HepG2 (cell line): ENCODE measurements around the gene HSPA1B. TPM values are rescaled to one million over a fixed set of nuclear protein-coding genes. Genes with fewer than 3 reads are reported as not detected.
A peak's percentile ranks its signal among the peaks of the same experiment; 100 is the strongest.

Experiments
- CEBPB ChIP-seq: IDR thresholded peaks from 2 replicates; pipeline ENCODE4 v1.6.1; 2011; ENCODE audit warnings: low read depth, low read length, improper control_type of control experiment, borderline replicate concordance
- DPF2 ChIP-seq: sonication (generic); formaldehyde crosslinking; IDR thresholded peaks from 2 replicates; pipeline ENCODE4 v1.4.0; 2020; ENCODE audit warnings: mild to moderate bottlenecking, low read depth, missing genetic modification reagents, borderline replicate concordance
- EEA1 ChIP-seq: sonication (generic); formaldehyde crosslinking; IDR thresholded peaks from 2 replicates; pipeline ENCODE4 v1.5.1; 2020; ENCODE audit warnings: mild to moderate bottlenecking, missing genetic modification reagents, borderline replicate concordance
- EED ChIP-seq: sonication (generic); formaldehyde crosslinking; IDR thresholded peaks from 2 replicates; pipeline ENCODE4 v1.5.0; 2020; ENCODE audit warnings: mild to moderate bottlenecking, missing genetic modification reagents
- GATAD2A ChIP-seq: IDR thresholded peaks from 2 replicates; pipeline ENCODE4 v1.6.1; 2016
- HNRNPK ChIP-seq: fragments of 200-400 bp; formaldehyde crosslinking; IDR thresholded peaks from 2 replicates; pipeline ENCODE4 v1.6.1; 2018; ENCODE audit warnings: low read length, low read depth, moderate library complexity, mild to moderate bottlenecking; ENCODE audit not compliant: poor library complexity, severe bottlenecking
- MAF1 ChIP-seq: sonication (generic); formaldehyde crosslinking; IDR thresholded peaks from 2 replicates; pipeline ENCODE4 v1.5.0; 2020; ENCODE audit warnings: missing genetic modification reagents, borderline replicate concordance
- MED8 ChIP-seq: sonication (generic); formaldehyde crosslinking; IDR thresholded peaks from 2 replicates; pipeline ENCODE4 v1.8.1; 2023; ENCODE audit warnings: mild to moderate bottlenecking, missing genetic modification reagents; ENCODE audit not compliant: insufficient replicate concordance
- NCOA2 ChIP-seq: sonication (generic); formaldehyde crosslinking; IDR thresholded peaks from 2 replicates; pipeline ENCODE4 v1.8.0; 2022; ENCODE audit warnings: inconsistent platforms
- NCOA5 ChIP-seq: sonication (generic); formaldehyde crosslinking; IDR thresholded peaks from 2 replicates; pipeline ENCODE4 v1.4.0; 2020; ENCODE audit warnings: missing genetic modification reagents
- RAD51 ChIP-seq: fragments of 450-650 bp; IDR thresholded peaks from 2 replicates; pipeline ENCODE4 v1.6.1; 2016; ENCODE audit warnings: borderline replicate concordance
- RBM39 ChIP-seq: fragments of 200-400 bp; formaldehyde crosslinking; IDR thresholded peaks from one replicate; pipeline ENCODE4 v1.6.1; 2018; ENCODE audit warnings: antibody characterized with exemption, mild to moderate bottlenecking, low read depth, low read length; ENCODE audit not compliant: poor library complexity, severe bottlenecking
- RNF2 ChIP-seq: fragments of 450-650 bp; conservative IDR thresholded peaks from 2 replicates; pipeline ENCODE4 v1.6.1; 2016; ENCODE audit warnings: low read depth
- SPEN ChIP-seq: sonication (generic); formaldehyde crosslinking; IDR thresholded peaks from 2 replicates; pipeline ENCODE4 v1.5.1; 2020; ENCODE audit warnings: low read depth, mild to moderate bottlenecking, missing genetic modification reagents
- XRCC5 ChIP-seq: fragments of 200-400 bp; formaldehyde crosslinking; optimal IDR thresholded peaks from 2 replicates; pipeline ENCODE3; 2017; ENCODE audit warnings: mild to moderate bottlenecking, low read length
- ZNF333 ChIP-seq: sonication (generic); formaldehyde crosslinking; IDR thresholded peaks from 2 replicates; pipeline ENCODE4 v1.4.0; 2020; ENCODE audit warnings: mild to moderate bottlenecking, missing genetic modification reagents, borderline replicate concordance
- ZNF746 ChIP-seq: sonication (generic); formaldehyde crosslinking; IDR thresholded peaks from 2 replicates; pipeline ENCODE4 v1.8.0; 2022; ENCODE audit warnings: mild to moderate bottlenecking, missing genetic modification reagents
- polyA plus RNA-seq, 8 experiments: library from polyadenylated mRNA; depleted of rRNA in 3 of 8; stranded (reverse) in 7 of 8; unstranded in 1 of 8; fragments of >200 nt; fragmentation: Illumina TruSeq in 4 of 8; extraction: Trizol in 4 of 8; gene quantifications; 2 replicates each; pipeline versions ENCODE4 v1.2.1 to v1.2.3, GENCODE V29; 2011 to 2016; ENCODE audit warnings: low read depth in 4 of 8, missing spikeins in 1 of 8, mixed read lengths in 1 of 8; ENCODE audit not compliant: insufficient read depth in 1 of 8
- total RNA-seq, 5 experiments: library from RNA; depleted of rRNA; stranded (reverse); fragments of >200 nt; fragmentation: Illumina TruSeq; extraction: Trizol; gene quantifications; 2 replicates each; pipeline ENCODE4 v1.2.3, GENCODE V29; 2016; ENCODE audit warnings: low read depth in 1 of 5
- TF ChIP-seq, protein P1 (sequence below): sonication (generic); formaldehyde crosslinking; IDR thresholded peaks from 2 replicates; pipeline ENCODE4 v1.4.0; 2020; ENCODE audit warnings: missing genetic modification reagents, mild to moderate bottlenecking, borderline replicate concordance
- TF ChIP-seq, protein P2 (sequence below): sonication (generic); formaldehyde crosslinking; IDR thresholded peaks from 2 replicates; pipeline ENCODE4 v1.8.0; 2022; ENCODE audit warnings: low read depth, missing genetic modification reagents
- TF ChIP-seq, protein P3 (sequence below): IDR thresholded peaks from 2 replicates; pipeline ENCODE4 v1.6.1; 2018; ENCODE audit warnings: missing genetic modification reagents, mild to moderate bottlenecking, missing compliant biosample characterization
- TF ChIP-seq, protein P4 (sequence below): sonication (generic); formaldehyde crosslinking; IDR thresholded peaks from 2 replicates; pipeline ENCODE4 v1.4.0; 2020; ENCODE audit warnings: mild to moderate bottlenecking, missing genetic modification reagents
- TF ChIP-seq, protein P5 (sequence below): sonication (generic); formaldehyde crosslinking; IDR thresholded peaks from 2 replicates; pipeline ENCODE4 v1.8.1; 2022; ENCODE audit warnings: low read depth, mild to moderate bottlenecking, missing genetic modification reagents

Gene HSPA1B
- total and polyA plus RNA-seq, 2 of the 13 experiments (the other 11 are each of a cell fraction or from before 2014, with no cell fraction given) = 26.0 to 186 TPM

DNA sequence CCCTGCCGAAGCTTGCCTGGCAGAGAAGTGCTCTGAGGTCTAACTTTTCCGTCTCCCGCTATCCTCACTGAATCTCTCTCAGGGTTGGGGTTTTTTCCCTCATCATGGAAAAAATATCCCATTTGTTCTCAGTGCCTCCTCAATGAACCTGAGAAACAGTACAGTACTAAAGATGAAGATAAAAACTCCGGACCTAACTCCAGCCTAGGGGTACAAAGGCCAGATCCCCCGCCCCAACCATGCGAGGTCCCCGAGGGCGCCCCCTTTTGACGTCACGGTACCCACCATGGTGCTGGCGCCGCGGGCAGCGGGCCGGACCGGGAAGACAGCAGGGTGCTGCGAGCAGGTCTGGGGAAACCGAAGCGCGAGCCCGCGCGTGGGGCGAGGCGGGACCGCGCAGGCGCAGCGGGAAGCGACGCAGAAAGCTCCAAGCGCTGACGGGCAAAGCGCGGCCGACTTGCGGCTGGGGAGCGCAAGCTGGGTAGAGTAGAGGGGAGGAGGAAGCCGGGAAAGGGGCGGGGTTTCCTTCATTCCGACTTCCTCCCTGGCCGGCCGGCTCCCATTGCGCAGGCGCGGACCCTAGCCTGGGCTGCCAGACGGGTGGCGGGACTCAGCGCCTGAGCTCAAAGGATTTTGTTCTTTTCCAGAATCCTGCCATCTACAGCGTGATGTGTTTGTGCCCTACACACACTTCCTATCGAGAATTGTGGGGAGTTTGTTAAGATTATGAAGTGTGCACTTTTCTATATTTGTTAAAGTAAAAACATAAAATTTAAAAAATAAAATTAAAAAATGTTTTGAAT is 20.9 kb upstream of the HSPA1B start, which contains the start of gene LSM2 (continued):
- TF ChIP-seq, protein P1, sequence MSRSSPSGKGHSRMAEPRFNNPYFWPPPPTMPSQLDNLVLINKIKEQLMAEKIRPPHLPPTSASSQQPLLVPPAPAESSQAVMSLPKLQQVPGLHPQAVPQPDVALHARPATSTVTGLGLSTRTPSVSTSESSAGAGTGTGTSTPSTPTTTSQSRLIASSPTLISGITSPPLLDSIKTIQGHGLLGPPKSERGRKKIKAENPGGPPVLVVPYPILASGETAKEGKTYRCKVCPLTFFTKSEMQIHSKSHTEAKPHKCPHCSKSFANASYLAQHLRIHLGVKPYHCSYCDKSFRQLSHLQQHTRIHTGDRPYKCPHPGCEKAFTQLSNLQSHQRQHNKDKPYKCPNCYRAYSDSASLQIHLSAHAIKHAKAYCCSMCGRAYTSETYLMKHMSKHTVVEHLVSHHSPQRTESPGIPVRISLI (CRISPR knock-in tag) = peak; percentile 70; the same call in 1 of the 2 replicates
- TF ChIP-seq, protein P2, sequence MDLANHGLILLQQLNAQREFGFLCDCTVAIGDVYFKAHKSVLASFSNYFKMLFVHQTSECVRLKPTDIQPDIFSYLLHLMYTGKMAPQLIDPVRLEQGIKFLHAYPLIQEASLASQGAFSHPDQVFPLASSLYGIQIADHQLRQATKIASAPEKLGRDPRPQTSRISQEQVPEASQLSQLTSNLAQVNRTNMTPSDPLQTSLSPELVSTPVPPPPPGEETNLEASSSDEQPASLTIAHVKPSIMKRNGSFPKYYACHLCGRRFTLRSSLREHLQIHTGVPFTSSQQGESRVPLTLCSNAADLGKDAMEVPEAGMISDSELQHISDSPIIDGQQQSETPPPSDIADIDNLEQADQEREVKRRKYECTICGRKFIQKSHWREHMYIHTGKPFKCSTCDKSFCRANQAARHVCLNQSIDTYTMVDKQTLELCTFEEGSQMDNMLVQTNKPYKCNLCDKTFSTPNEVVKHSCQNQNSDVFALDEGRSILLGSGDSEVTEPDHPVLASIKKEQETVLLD (CRISPR knock-in tag) = peak; percentile 89
- TF ChIP-seq DPF2 (CRISPR knock-in tag) = 0 out of 2 replicates have a peak, but pooled peaks have one; percentile 44
- no peak; the same call in 1 of the 2 replicates for TF ChIP-seq MAF1
- TF ChIP-seq NCOA2 (CRISPR knock-in tag) = peak; percentile 60; the same call in 1 of the 2 replicates
- TF ChIP-seq, protein P3, sequence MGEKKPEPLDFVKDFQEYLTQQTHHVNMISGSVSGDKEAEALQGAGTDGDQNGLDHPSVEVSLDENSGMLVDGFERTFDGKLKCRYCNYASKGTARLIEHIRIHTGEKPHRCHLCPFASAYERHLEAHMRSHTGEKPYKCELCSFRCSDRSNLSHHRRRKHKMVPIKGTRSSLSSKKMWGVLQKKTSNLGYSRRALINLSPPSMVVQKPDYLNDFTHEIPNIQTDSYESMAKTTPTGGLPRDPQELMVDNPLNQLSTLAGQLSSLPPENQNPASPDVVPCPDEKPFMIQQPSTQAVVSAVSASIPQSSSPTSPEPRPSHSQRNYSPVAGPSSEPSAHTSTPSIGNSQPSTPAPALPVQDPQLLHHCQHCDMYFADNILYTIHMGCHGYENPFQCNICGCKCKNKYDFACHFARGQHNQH (CRISPR knock-in tag) = peak; percentile 93
- TF ChIP-seq RNF2 = no peak
- no peak for TF ChIP-seq ZNF746 (CRISPR knock-in tag)
- TF ChIP-seq ZNF333 (CRISPR knock-in tag) = peak; percentile 89; the same call in 1 of the 2 replicates
- TF ChIP-seq RBM39 = peak; percentile 91
- TF ChIP-seq EEA1 (CRISPR knock-in tag) = peak; percentile 83; the same call in 1 of the 2 replicates
- TF ChIP-seq SPEN (CRISPR knock-in tag) = peak; percentile 93
- TF ChIP-seq, protein P4, sequence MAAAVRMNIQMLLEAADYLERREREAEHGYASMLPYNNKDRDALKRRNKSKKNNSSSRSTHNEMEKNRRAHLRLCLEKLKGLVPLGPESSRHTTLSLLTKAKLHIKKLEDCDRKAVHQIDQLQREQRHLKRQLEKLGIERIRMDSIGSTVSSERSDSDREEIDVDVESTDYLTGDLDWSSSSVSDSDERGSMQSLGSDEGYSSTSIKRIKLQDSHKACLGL (CRISPR knock-in tag) = peak; percentile 88; the same call in 1 of the 2 replicates
- TF ChIP-seq, protein P5, sequence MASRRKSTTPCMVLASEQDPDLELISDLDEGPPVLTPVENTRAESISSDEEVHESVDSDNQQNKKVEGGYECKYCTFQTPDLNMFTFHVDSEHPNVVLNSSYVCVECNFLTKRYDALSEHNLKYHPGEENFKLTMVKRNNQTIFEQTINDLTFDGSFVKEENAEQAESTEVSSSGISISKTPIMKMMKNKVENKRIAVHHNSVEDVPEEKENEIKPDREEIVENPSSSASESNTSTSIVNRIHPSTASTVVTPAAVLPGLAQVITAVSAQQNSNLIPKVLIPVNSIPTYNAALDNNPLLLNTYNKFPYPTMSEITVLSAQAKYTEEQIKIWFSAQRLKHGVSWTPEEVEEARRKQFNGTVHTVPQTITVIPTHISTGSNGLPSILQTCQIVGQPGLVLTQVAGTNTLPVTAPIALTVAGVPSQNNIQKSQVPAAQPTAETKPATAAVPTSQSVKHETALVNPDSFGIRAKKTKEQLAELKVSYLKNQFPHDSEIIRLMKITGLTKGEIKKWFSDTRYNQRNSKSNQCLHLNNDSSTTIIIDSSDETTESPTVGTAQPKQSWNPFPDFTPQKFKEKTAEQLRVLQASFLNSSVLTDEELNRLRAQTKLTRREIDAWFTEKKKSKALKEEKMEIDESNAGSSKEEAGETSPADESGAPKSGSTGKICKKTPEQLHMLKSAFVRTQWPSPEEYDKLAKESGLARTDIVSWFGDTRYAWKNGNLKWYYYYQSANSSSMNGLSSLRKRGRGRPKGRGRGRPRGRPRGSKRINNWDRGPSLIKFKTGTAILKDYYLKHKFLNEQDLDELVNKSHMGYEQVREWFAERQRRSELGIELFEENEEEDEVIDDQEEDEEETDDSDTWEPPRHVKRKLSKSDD (CRISPR knock-in tag) = peak; percentile 96
- peak; percentile 76 for TF ChIP-seq GATAD2A (CRISPR knock-in tag)
- peak; percentile 76 for TF ChIP-seq MED8 (CRISPR knock-in tag)
- no peak for TF ChIP-seq CEBPB
- TF ChIP-seq RAD51 = no peak
- no peak for TF ChIP-seq EED (CRISPR knock-in tag)
- TF ChIP-seq XRCC5 = peak; percentile 87
- no peak for TF ChIP-seq NCOA5
- TF ChIP-seq HNRNPK = peak; percentile 93
